KG1 (cell line): Measurements from ENCODE around the gene FOXRED2.
"Not testable (repeated sequence)": the region's sequence is repeated elsewhere in the genome, so short reads cannot be mapped to it uniquely, and the experiment has no call there.

Experiments
- DNase-seq: peaks from one replicate; lab custom pipeline; 2025; lab: John Stamatoyannopoulos, UW

FOXRED2 gene

DNA sequence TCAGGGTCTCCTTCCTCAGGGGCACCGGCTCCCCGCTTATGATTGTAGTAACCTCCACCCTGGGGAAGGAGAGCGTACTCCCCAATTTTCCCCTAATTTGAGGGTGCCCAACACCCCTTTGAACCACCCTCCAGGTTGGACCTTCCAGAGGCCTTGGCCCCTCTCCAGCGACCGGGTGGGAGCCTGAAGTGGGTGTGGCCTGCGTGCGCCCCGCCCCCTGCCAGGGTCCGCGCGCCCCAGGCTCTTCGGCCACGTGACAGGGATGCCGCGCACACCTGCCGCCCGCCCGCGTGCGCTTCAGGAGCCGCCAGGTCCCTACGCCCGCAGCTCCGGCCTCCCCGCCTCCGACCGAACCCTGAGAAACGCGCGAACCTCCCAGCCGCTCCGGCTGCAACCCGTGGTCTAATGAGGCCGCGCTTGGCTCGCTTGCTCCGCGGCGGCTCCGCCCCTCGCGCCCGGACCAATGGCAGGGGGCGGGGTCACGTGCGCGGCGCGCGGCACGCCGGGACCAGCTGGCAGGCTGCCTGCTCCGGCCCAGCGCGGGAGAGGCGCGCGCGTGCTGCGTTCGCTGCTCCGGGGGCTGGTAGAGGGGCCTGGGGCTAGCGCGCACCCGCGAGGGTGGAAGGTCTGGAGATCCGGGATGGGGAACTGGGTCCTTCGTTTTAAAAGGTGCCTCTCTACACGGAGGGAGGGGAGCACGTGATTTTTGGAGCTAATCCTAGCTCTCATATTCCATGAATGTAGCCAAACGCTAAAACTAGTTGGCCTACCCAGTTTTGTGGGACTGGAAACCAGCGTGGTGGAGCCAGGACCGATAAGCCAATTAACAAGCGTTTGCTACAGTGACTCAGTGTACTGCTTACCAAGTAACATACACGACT lies at the start of gene FOXRED2:
Gene FOXRED2 (minus strand): TSS at position 404 of the 881 bp plus-strand sequence. CDS start 618 bp downstream, outside the sequence.
- peak; percentile 86 for DNase-seq

DNA sequence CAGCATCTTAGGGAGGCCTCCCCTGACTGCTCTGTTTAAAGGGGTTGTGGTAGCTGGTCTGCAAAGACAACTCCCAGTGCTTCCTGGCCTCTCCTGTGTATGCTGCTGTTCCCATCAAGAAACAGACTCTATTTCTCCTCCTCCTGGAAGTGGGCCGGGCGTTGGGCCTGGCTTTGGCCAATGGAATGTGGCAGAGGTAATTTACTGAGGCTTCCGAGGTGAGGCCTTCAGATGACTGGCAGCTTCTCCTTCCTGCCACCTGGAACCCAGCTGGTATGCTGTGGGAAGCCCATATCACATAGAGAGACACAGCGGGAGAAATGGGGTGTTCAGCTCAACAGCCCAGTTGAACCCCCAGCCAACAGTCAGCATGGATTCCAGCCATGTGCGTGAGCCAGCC lies 47.3 kb upstream of the FOXRED2 start:
- DNase-seq = no peak

- DNase-seq = no peak
These were observed 45.4 kb upstream of the FOXRED2 start for GRCh38 chr22:36552289-36552688.

DNA sequence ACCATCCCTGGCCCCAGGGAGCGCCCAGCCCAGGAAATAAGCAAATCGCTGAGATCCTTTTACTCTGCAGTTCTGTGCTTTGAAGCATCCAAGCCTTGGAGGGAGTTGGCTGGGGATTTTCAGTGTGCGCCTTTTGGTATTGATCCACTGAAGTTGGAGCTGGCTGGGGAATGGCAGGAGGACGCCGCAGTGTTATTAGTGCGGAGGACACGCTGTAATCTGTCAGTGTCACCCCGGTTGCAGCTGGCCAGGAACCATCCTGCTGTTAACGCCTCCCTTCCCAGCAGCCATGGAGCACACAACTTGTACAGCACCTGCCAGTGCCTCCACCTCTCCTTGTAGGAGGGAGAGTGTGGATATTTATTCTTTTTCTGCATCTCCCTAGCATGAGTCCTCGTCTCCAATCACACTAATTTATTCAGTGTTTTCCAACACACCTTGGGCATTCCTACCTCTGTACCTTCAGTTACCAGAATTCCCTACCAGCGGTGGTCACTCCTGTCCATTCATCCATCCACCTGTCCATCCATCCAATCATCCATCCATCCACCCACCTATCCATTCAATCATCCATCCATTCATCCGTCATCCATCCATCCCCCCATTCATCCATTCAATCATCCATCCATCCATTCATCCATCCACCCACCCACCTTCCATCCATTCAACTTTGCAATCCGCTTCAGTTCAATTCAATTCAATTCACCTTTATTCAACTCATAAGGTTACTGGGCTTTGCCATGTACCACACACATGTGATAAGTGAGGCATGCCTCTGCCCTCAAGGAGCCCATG lies 44.1 kb upstream of the FOXRED2 start:
- no peak for DNase-seq

DNA sequence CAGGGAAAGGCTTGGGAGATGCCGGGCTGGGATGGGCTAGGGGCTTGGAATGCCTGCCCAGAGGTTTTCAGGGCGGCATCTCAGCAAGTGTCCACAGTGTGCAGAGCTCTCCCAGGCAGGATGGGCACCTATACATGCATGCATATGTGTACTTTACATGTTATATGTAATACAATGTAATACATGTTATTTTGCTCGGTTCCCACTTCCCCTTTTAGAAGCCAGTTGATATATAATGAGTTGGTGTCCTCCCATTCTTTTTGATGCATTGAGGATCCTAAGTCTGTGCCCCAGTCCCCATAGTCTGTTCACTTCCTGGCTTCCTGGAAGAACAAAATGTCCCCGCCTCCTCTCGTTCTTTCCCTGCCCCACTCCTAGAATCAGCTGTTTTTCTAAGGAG lies 42.2 kb upstream of the FOXRED2 start:
- no peak for DNase-seq

- no peak for DNase-seq
These were observed 41.8 kb upstream of the FOXRED2 start for GRCh38 chr22:36548606-36549005.

- no peak for DNase-seq
These were observed 40.1 kb upstream of the FOXRED2 start for GRCh38 chr22:36546932-36547331.

DNA sequence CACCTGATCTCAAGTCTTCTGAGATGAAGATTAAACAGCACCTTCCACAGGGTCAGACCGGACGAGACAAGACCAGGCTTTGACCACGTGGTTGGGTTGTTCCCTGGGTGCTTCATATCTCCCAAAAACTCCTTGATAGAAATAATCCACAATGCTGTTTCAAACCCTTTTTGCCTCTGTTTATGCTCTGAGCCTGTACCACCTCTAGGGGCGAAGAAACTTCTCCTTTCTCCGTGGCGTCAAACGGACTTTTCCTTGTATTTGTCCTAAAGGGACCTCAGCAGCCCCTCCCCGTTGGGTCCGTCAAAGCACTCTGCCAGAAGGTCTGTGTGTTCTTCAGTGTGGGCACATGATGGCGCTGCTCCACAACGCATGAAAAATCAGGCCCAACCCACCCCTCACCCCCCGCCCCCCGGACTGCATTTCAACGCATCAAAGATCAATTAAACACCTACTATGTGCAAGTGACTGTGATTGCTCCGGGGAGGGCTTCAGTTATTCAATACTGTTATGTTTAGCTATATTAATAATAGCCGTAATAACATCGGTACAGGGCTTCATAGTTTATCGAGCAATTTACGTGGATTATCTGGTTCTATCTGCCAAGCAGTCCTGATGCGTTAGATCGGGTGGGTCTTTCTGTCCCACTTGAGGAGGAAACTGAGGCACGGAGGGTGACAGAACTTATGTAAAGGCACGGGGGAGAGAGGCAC lies 39.4 kb upstream of the FOXRED2 start:
- DNase-seq = peak; percentile 32

- DNase-seq = no peak
These were observed 37.3 kb upstream of the FOXRED2 start for GRCh38 chr22:36544107-36544620.

DNA sequence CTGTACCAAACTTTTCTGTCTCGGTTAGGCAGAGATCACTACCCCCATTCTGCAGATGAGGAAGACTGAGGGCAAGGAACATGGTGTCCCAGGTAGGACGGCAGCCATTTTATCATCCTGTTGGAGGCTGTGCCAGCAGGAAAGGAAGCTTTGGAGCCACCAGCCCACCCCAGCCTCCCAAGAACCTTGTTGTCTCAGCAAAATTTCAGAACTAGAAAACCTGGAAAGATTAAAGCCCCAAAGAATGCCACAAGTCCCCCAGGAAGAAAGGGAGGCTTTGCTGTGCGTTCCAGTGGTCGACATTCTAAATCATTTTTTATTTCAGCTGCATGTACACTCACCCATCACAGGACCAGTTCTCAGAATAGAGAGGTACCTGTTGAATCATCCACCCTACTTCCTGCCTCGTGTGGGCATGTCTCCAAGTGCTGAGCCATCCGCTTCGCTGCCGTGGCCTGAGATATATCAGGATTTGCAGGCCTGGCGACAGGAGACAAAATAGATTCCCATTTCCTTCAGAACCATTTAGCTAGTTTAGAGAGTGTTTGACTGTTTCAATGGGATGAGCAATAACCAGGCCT lies 35.1 kb upstream of the FOXRED2 start:
- DNase-seq = no peak

DNA sequence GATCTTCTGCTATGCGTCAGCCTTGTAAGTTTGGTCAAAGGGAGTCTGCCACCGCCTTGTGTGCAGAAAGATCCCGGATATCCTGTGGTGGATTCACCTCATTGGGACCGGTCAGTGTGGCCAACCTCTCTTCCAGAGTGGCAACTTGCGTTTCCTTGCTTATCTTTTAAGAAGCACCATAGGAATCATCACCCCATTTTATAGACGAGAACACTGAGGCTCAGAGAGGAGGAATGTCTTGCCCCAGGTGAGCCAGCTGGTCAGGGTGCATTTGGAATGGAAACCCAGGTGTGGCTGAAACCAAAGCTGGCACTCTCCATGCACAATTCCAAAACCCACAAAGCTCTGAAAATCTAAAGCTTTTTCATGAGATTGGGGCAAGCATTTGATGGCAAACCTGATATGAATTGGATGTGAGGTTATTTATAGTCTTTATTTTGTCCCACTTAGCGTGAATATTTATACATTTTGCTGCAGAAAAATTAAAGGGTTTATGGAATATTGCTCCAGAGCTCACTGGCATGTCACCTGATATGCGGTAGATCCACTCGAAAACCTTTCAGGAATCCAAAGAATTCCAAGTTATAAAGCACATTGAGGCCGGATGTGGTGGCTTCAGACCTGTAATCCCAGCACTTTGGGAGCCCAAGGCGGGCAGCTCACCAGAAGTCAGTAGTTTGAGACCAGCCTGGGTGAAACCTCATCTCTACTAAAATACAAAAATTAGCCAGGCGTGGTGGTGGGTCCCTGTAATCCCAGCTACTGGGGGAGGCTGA lies 34.2 kb upstream of the FOXRED2 start:
- no peak for DNase-seq

- DNase-seq = no peak
These were observed 31.7 kb upstream of the FOXRED2 start for GRCh38 chr22:36538529-36538928.

GRCh38 chr22:36536717-36537116 lies 29.9 kb upstream of the FOXRED2 start:
- no peak for DNase-seq

- not testable (repeated sequence) for DNase-seq
These were observed 26.5 kb upstream of the FOXRED2 start for GRCh38 chr22:36533320-36533719.

DNA sequence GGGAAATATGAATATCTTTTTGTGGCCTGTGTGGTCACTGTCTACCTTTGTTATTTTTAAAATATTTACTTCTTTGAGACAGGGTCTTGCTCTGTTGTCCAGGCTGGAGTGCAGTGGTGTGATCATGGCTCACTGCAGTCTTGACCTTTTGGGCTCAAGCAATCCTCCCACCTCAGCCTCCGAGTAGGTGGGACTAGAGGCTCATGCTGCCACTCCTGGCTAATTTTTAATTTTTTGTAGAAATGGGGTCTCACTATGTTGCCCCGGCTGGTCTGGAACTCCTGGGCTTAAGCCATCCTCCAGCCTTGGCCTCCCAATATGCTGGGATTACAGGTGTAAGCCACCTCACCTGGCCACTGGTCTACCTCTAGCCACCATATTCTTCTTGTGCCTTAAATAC lies 25.6 kb upstream of the FOXRED2 start:
- no peak for DNase-seq

DNA sequence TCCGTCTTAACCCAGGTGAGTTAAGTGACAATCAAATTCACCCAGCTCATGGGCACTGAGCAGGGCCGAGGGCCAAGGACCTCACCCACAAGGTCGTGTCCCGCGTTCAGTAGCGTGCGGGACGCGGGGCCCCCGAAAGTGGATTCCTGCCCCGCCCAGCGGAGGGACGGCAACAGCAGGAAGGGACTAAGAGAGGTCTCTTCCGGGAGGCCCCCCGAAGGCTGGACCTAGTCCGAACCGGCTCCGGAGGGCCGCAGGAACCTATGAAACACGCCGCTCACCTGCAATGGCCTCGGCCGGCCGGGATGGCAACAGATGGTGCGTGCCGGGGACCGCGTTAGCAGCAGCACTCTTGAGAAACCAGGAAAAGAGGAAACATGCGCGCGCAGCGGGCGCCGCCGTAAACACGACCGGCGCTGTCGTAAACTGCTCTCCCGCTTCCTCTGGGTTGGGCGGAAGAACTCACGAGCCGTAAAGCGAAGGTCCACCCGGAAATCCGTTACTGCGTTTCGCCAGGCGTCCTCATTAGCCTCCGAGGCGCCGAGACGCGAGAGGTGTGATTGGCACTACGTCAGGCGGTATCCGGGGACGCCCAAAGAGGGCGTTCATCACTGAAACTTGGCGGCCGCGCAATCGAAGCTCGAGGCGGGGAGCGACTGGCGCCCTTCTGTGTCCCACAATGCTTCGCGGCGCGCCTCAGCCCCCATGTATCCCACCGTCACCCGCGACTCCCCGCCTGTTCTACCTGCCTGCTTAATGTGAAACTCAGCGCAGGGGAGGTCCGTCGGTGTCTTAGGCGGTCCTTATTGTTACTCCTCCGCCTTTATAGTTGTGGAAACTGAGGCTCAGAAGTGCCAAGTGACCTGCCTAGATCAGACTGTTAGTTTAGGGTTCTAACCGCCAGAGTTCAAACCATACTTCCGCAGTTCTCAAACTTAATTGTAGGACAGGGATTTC lies 22.2 kb upstream of the FOXRED2 start, which contains the start of gene EIF3D:
Gene EIF3D (minus strand): TSS at position 372 of the 957 bp plus-strand sequence. CDS start 3,045 bp downstream, outside the sequence.
- DNase-seq = peak; percentile 99

DNA sequence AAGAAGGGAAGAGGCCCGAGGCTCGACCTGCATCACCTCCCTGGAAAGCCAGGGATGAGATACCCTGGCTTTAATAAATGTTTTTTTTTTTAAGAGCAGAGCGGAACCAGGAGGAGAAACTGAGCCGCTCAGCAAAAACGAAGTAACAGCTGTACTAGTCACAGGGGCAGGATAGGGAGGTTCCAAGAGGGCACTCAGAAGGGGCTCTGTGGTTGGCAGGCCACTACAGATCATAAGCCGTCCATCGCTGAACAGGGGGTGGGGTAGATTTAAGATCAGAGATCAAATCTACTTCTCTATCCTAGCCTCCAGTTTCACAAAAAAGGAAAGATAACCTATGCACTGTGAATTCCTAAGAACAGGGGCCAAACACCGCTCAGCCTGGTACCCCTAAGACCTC lies 21.5 kb upstream of the FOXRED2 start:
- DNase-seq = no peak

DNA sequence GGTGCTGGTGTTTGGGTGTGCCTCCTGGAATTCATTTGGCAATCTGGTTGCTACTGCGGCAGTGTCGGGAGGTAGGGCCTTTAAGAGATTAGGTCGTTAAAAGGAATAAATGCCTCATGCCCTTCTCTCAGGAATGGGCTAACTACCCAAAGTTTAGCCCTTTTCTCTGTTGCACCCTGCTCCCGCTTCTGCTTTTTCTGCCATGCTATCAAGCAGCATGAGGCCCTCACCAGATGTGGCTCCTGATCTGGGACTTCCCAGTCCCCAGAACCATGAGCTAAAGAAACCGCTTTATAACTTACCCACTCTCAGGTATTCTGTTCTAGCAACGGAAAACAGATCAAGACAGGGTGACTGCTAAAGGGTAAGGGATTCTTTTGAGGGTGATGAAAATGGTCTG lies 15.8 kb upstream of the FOXRED2 start:
- DNase-seq = no peak

DNA sequence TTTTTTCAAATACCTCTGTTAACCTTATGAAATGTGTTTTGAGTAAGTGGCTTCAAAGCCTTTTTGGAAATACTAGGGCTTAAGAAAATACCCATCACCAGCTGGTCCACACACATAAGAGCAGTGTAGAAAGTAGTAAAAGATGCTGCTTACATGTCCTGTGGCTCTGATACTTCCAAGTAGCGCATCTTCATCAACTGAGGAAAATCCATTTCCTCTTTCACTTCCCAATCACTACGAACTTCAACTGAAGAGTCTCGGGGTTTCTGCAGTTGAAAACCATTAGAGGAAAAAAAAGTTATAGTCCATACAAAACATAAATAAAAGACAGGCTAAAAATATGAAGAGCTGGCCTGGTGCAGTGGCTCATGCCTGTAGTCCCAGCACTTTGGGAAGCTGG lies 13.6 kb upstream of the FOXRED2 start:
- DNase-seq = no peak

- not testable (repeated sequence) for DNase-seq
These were observed 13.1 kb upstream of the FOXRED2 start for GRCh38 chr22:36519906-36520305.
